NCI-H187 treated with DMSO at 0.1 percent for 48 hours (cell line): ENCODE data around the gene CTSG.
"Not testable (repeated sequence)": the region's sequence is repeated elsewhere in the genome, so short reads cannot be mapped to it uniquely, and the experiment has no call there.

Source experiments
- DNase-seq: peaks from one replicate; lab custom pipeline; 2025; lab: John Stamatoyannopoulos, UW

CTSG gene

DNA sequence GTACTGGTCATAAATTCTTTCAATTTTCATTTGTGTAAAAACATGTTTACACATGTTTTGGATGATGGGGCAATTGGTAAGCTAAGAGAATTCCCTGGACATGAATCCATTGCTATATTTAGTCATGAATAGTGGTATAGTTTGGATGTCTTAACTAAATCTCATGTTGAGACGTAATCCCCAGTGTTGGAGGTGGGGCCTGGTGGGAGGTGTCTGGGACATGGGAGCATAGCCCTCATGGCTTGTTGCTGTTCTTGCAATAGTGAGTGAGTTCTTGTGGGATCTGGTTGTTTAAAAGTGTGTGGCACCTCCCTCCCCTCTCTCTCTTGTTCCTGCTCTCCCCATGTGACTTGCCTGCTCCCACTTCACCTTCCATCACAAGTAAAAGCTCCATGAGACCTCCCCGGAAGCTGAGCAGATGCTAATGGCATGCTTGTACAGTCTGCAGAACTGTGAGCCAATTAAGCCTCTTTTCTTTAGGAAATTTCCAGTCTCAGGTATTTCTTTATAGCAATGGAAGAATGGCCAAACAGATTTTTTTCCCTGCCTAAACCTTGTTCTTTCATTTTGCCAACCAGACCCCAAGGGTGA lies 33.6 kb downstream of the CTSG start:
- DNase-seq, result no peak

DNA sequence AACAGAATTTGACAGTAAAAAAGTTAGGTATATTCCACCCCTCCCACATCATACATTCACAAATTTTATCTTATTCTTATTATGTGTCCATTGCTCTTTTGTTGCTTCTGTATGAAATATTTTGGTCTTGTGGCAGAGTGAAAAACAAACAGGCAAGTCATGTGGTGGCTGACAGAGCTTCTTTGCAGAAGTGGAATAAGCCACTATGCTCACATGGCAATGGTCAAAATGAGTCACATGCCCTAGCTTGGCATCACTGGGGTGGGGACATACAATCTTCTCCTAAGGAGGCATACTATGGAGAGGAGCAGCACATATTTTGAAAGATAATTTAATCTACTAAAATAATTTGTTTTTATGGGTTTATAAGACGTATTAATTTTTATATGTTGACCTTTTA lies 40.3 kb downstream of the CTSG start:
- no peak for DNase-seq

GRCh38 chr14:24534286-24534685 lies 41.8 kb downstream of the CTSG start:
- DNase-seq, result no peak

DNA sequence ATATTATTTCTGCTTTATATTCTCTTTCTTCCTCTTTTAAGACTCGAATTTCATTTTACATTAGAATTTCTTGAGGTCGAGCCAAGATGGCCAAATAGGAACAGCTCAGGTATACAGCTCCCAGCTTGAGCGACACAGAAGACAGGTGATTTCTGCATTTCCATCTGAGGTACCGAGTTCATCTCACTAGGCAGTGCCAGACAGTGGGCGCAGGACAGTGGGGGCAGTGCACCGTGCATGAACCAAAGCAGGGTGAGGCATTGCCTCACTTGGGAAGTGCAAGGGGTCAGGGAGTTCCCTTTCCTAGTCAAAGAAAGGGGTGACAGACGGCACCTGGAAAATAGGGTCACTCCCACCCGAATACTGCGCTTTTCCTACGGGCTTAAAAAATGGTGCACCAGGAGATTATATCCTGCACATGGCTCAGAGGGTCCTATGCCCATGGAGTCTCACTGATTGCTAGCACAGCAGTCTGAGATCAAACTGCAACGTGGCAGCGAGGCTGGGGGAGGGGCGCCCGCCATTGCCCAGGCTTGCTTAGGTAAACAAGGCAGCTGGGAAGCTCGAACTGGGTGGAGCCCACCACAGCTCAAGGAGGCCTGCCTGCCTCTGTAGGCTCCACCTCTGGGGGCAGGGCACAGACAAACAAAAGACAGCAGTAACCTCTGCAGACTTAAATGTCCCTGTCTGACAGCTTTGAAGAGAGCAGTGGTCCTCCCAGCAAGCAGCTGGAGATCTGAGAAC lies 50.0 kb downstream of the CTSG start:
- DNase-seq, result not testable (repeated sequence)
